ENCODE data around the gene NEXN. TPM values are rescaled to one million over a fixed set of nuclear protein-coding genes. Genes with fewer than 3 reads are reported as not detected.

The NEXN gene
- total and polyA plus RNA-seq, 7 donors = 31.6 to 541 (median 321) TPM

DNA sequence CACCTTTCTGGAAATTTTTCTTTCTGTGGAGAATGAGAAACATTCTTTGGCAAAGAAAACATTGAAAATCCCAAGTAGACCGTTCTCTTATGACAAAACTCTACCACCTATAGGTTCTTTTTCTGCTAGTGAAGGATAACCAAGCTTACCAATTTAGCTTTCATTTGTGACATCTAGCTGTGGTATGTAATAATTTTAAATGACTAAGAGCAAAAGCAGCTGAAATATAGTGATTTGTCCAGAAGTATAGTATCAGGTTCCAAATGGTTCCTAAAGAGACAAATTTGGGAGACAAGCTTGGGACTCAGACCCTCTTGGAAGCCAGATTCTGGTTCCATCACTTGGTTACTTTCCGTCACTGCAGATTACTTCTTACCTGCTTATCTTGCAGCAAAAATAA, 66.1 kb downstream of the NEXN start:
- intact Hi-C loops (cut with DNase I) = no loop called here

DNA sequence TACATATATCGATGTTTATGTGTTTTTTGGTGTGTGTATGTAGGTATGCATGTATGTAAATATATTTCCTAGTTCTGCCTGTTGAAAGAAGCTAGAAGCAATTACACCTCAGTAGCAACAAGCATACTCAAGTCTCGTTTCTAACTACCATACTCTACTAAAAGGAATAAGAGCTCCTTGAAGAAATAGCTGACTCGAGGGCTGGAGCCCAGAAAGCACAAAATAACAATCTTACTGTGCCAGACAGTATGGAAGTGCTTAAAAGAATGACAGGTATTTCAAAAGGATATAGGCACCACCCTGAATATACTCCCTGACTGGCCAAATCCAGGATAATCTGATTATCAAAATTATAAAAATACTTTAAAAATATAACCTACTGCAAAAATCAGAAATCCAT, 67.3 kb downstream of the NEXN start:
- ATAC-seq (no peak), DNase-seq (no peak)
- intact Hi-C loops (cut with DNase I) = loop anchor here in 1 of 2 donors (5.0 kb wide), 1 partner anchor 243 kb away; no protein-coding TSS in a partner anchor
- 90 to 92% (median 91%) methylated on average over 3 of the region's 3 CpGs for WGBS, 3 donors
- Histone ChIP-seq H3K27ac (no peak overlapping the region), H3K4me1 (peaks cover 3% of the 10 kb centered on the region), H3K9me3 (no peaks in the 10 kb centered on the region), H3K27me3 (ENCODE audit: insufficient read depth in 3 of 3, low read length in 2 of 3) (no peaks in the 10 kb centered on the region), H3K36me3 (ENCODE audit: insufficient read depth in 1 of 2, low read depth in 1 of 2) (peaks cover 19 to 100% of the 10 kb centered on the region in 2 donors), H3K4me3 (no peak overlapping the region)
- TF ChIP-seq, protein P1, sequence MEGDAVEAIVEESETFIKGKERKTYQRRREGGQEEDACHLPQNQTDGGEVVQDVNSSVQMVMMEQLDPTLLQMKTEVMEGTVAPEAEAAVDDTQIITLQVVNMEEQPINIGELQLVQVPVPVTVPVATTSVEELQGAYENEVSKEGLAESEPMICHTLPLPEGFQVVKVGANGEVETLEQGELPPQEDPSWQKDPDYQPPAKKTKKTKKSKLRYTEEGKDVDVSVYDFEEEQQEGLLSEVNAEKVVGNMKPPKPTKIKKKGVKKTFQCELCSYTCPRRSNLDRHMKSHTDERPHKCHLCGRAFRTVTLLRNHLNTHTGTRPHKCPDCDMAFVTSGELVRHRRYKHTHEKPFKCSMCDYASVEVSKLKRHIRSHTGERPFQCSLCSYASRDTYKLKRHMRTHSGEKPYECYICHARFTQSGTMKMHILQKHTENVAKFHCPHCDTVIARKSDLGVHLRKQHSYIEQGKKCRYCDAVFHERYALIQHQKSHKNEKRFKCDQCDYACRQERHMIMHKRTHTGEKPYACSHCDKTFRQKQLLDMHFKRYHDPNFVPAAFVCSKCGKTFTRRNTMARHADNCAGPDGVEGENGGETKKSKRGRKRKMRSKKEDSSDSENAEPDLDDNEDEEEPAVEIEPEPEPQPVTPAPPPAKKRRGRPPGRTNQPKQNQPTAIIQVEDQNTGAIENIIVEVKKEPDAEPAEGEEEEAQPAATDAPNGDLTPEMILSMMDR (IDR thresholded peaks at IDR 0.05) = no peak

More for the DNA sequence above, 66.1 kb downstream of the NEXN start:
- 94 to 97% (median 95%) methylated on average over 2 of the region's 2 CpGs for WGBS, 3 donors
- ATAC-seq (no peak), DNase-seq (no peak)
- Histone ChIP-seq H3K9me3 (no peaks in the 10 kb centered on the region), H3K27me3 (ENCODE audit: insufficient read depth in 3 of 3, low read length in 2 of 3) (no peaks in the 10 kb centered on the region), H3K4me3 (no peak overlapping the region), H3K4me1 (peaks cover 3% of the 10 kb centered on the region), H3K36me3 (ENCODE audit: insufficient read depth in 1 of 2, low read depth in 1 of 2) (peaks cover 14 to 100% of the 10 kb centered on the region in 2 donors), H3K27ac (no peak overlapping the region)
- TF ChIP-seq, protein P1 (IDR thresholded peaks at IDR 0.05) = no peak

DNA sequence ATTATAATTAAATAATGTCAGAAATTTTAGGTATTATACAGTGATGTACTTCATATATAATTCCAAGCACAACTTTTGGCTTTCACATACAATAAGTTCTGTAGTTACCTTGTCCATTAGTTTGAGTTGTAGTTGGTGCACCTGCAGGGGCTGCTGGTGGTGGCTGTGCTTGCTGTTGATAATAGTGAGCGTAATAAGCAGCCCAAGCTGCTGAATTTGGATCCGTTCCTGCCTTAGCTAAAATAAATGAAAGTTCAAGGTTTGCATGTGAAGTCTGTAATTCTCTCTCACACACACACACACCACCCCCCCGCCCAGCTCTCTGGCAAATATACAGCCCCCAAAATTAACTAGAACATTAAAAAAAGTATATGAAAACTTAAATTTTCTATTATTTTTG, 68.0 kb downstream of the NEXN start:
- Histone ChIP-seq H3K9me3 (no peaks in the 10 kb centered on the region), H3K4me3 (no peak overlapping the region), H3K27me3 (ENCODE audit: insufficient read depth in 3 of 3, low read length in 2 of 3) (no peaks in the 10 kb centered on the region), H3K27ac (no peak overlapping the region), H3K4me1 (no peaks in the 10 kb centered on the region), H3K36me3 (ENCODE audit: insufficient read depth in 1 of 2, low read depth in 1 of 2) (peaks cover 20 to 100% of the 10 kb centered on the region in 2 donors)
- intact Hi-C loops (cut with DNase I) = loop anchor here in 1 of 2 donors (5.0 kb wide), 1 partner anchor 244 kb away; no protein-coding TSS in a partner anchor
- ATAC-seq (no peak), DNase-seq (no peak)
- TF ChIP-seq, protein P1 (IDR thresholded peaks at IDR 0.05) = no peak
- 89 to 93% (median 90%) methylated on average over 3 of the region's 3 CpGs for WGBS, 3 donors

DNA sequence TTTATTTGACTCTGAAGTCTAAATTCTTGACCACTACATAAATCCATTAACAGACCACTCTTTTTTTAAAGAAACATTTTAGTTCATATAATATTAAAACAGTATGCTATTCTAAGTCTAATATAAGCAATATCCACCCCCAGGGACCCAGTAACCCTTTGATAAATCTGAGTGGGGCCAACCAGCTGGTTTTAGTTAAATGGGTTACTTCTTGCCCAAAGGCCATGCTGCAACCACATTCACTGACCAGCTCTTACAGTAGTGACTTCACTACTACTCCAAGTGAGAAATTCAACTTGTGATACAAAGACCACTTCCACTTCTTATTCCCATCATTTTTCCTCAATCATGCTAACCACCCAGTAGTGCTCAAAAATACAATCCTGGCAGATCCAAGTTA, 70.0 kb downstream of the NEXN start:
- ATAC-seq (no peak), DNase-seq (no peak)
- H3K36me3 ChIP-seq (ENCODE audit: insufficient read depth in 1 of 2, low read depth in 1 of 2) = peaks cover 28 to 100% of the 10 kb centered on the region in 2 donors
- H3K4me1 ChIP-seq = no peaks in the 10 kb centered on the region
- H3K27me3 ChIP-seq (ENCODE audit: insufficient read depth in 3 of 3, low read length in 2 of 3) = no peaks in the 10 kb centered on the region
- H3K27ac ChIP-seq = no peak overlapping the region
- TF ChIP-seq, protein P1 (IDR thresholded peaks at IDR 0.05) = no peak
- H3K4me3 ChIP-seq = no peak overlapping the region
- intact Hi-C loops (cut with DNase I) = loop anchor here in 1 of 2 donors (5.0 kb wide), 1 partner anchor 246 kb away; no protein-coding TSS in a partner anchor
- H3K9me3 ChIP-seq = no peaks in the 10 kb centered on the region

DNA sequence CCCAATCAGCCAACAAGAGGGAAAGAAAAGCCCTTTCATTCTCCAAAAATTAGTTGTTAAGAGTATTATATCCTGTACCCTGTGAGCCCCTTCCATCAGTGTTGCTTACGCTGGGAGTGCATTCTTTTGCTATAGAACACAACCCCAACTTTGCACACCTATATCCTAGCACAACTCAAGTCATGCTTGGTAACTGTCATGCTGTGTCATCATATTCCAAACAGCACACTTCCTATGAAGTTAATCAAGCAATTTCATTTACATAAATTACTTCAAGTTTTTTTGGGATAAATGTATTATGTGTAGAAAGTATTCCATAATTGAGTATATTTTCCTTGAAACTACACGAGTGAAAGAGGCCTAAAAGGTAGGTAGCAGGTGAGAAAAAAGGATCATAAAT, 70.4 kb downstream of the NEXN start:
- DNase-seq (no peak), ATAC-seq (no peak)
- Histone ChIP-seq H3K27me3 (ENCODE audit: insufficient read depth in 3 of 3, low read length in 2 of 3) (no peaks in the 10 kb centered on the region), H3K27ac (no peak overlapping the region), H3K36me3 (ENCODE audit: insufficient read depth in 1 of 2, low read depth in 1 of 2) (peaks cover 28 to 100% of the 10 kb centered on the region in 2 donors), H3K4me3 (no peak overlapping the region), H3K4me1 (no peaks in the 10 kb centered on the region), H3K9me3 (no peaks in the 10 kb centered on the region)
- TF ChIP-seq, protein P1 (IDR thresholded peaks at IDR 0.05) = no peak
- intact Hi-C loops (cut with DNase I) = loop anchor here in 1 of 2 donors (5.0 kb wide), 1 partner anchor 247 kb away; no protein-coding TSS in a partner anchor
- WGBS, 3 donors = 86 to 99% (median 87%) methylated on average over 2 of the region's 2 CpGs

All from psoas muscle (tissue), 8 donors.